Muscle layer of duodenum (tissue), 2 donors: Measurements from ENCODE around the gene TRAPPC3.

Experiments
- H3K27ac ChIP-seq: one replicate; pipeline ENCODE4 v1.7.0; 2013; ENCODE audit warnings: mild to moderate bottlenecking, low read length
- H3K27me3 ChIP-seq: one replicate; pipeline ENCODE4 v1.7.0; 2013; ENCODE audit warnings: low read depth, mild to moderate bottlenecking, control low read depth, low read length
- H3K36me3 ChIP-seq, 2 donors: one replicate each; pipeline ENCODE4 v1.7.0; 2013; ENCODE audit warnings: low read length in 2 of 2, control low read depth in 1 of 2, mild to moderate bottlenecking in 1 of 2; ENCODE audit not compliant: insufficient read depth in 2 of 2, control insufficient read depth in 1 of 2
- H3K4me1 ChIP-seq, 2 donors: one replicate each; pipeline ENCODE4 v1.7.0; 2013; ENCODE audit warnings: low read length in 2 of 2, mild to moderate bottlenecking in 2 of 2, control low read depth in 1 of 2, moderate library complexity in 1 of 2; ENCODE audit not compliant: insufficient read depth in 2 of 2, control insufficient read depth in 1 of 2
- H3K4me3 ChIP-seq, 2 donors: one replicate each; pipeline ENCODE4 v1.7.0; 2013; ENCODE audit warnings: low read length in 2 of 2, low read depth in 1 of 2, mild to moderate bottlenecking in 1 of 2
- H3K9me3 ChIP-seq, 2 donors: one replicate each; pipeline ENCODE4 v1.7.0; 2013; ENCODE audit warnings: low read length in 2 of 2, control low read depth in 1 of 2, mild to moderate bottlenecking in 1 of 2; ENCODE audit not compliant: control insufficient read depth in 1 of 2
- donor health status: healthy.

The TRAPPC3 gene

GRCh38 chr1:36122062-36123030 lies 26.9 kb downstream of the TRAPPC3 start:
- H3K4me1 ChIP-seq, result peaks cover 0 to 25% of the 10 kb centered on the region in 2 donors
- no peaks in the 10 kb centered on the region for H3K36me3 ChIP-seq
- H3K27ac ChIP-seq, result no peak overlapping the region
- no peaks in the 10 kb centered on the region for H3K27me3 ChIP-seq
- no peak overlapping the region for H3K4me3 ChIP-seq
- no peaks in the 10 kb centered on the region for H3K9me3 ChIP-seq

- Histone ChIP-seq H3K27ac (no peak overlapping the region), H3K4me1 (peaks cover 0 to 28% of the 10 kb centered on the region in 2 donors), H3K4me3 (no peak overlapping the region), H3K36me3 (no peaks in the 10 kb centered on the region), H3K27me3 (no peaks in the 10 kb centered on the region), H3K9me3 (no peaks in the 10 kb centered on the region)
Observed at GRCh38 chr1:36119456-36119855, 29.8 kb downstream of the TRAPPC3 start.

GRCh38 chr1:36118447-36119204 lies 30.7 kb downstream of the TRAPPC3 start:
- H3K27ac ChIP-seq, result no peak overlapping the region
- H3K27me3 ChIP-seq, result no peaks in the 10 kb centered on the region
- H3K4me3 ChIP-seq, result no peak overlapping the region
- H3K4me1 ChIP-seq, result peaks cover 0 to 22% of the 10 kb centered on the region in 2 donors
- no peaks in the 10 kb centered on the region for H3K36me3 ChIP-seq
- no peaks in the 10 kb centered on the region for H3K9me3 ChIP-seq

- H3K27ac ChIP-seq, result no peak overlapping the region
- peaks cover 0 to 22% of the 10 kb centered on the region in 2 donors for H3K4me1 ChIP-seq
- H3K36me3 ChIP-seq, result no peaks in the 10 kb centered on the region
- no peaks in the 10 kb centered on the region for H3K27me3 ChIP-seq
- no peak overlapping the region for H3K4me3 ChIP-seq
- H3K9me3 ChIP-seq, result no peaks in the 10 kb centered on the region
Observed at GRCh38 chr1:36116901-36117300, 32.4 kb downstream of the TRAPPC3 start.

GRCh38 chr1:36115931-36116330 lies 33.4 kb downstream of the TRAPPC3 start:
- H3K9me3 ChIP-seq, result no peaks in the 10 kb centered on the region
- peaks cover 0 to 22% of the 10 kb centered on the region in 2 donors for H3K4me1 ChIP-seq
- H3K36me3 ChIP-seq, result no peaks in the 10 kb centered on the region
- no peaks in the 10 kb centered on the region for H3K27me3 ChIP-seq
- H3K27ac ChIP-seq, result no peak overlapping the region
- no peak overlapping the region for H3K4me3 ChIP-seq

- H3K4me1 ChIP-seq, result peaks cover 0 to 22% of the 10 kb centered on the region in 2 donors
- no peaks in the 10 kb centered on the region for H3K9me3 ChIP-seq
- H3K27me3 ChIP-seq, result no peaks in the 10 kb centered on the region
- no peaks in the 10 kb centered on the region for H3K36me3 ChIP-seq
- H3K4me3 ChIP-seq, result no peak overlapping the region
- H3K27ac ChIP-seq, result no peak overlapping the region
Observed at GRCh38 chr1:36115200-36115669, 34.1 kb downstream of the TRAPPC3 start.

- H3K27ac ChIP-seq, result no peak overlapping the region
Observed at GRCh38 chr1:36114371-36114770, 34.9 kb downstream of the TRAPPC3 start.

GRCh38 chr1:36112823-36113222 lies 36.5 kb downstream of the TRAPPC3 start:
- H3K27me3 ChIP-seq, result no peaks in the 10 kb centered on the region
- H3K4me3 ChIP-seq, result no peak overlapping the region
- H3K27ac ChIP-seq, result no peak overlapping the region
- H3K36me3 ChIP-seq, result no peaks in the 10 kb centered on the region
- H3K9me3 ChIP-seq, result no peaks in the 10 kb centered on the region
- H3K4me1 ChIP-seq, result peaks cover 0 to 12% of the 10 kb centered on the region in 2 donors

More at GRCh38 chr1:36114371-36114770, 34.9 kb downstream of the TRAPPC3 start:
- Histone ChIP-seq H3K9me3 (no peaks in the 10 kb centered on the region), H3K4me1 (peaks cover 0 to 17% of the 10 kb centered on the region in 2 donors), H3K4me3 (no peak overlapping the region), H3K27me3 (no peaks in the 10 kb centered on the region), H3K36me3 (no peaks in the 10 kb centered on the region)

GRCh38 chr1:36111151-36111550 lies 38.1 kb downstream of the TRAPPC3 start:
- Histone ChIP-seq H3K4me1 (peaks cover 0 to 7% of the 10 kb centered on the region in 2 donors), H3K9me3 (no peaks in the 10 kb centered on the region), H3K27ac (no peak overlapping the region), H3K27me3 (no peaks in the 10 kb centered on the region), H3K36me3 (no peaks in the 10 kb centered on the region), H3K4me3 (no peak overlapping the region)

- H3K36me3 ChIP-seq, result no peaks in the 10 kb centered on the region
- no peak overlapping the region for H3K27ac ChIP-seq
- no peaks in the 10 kb centered on the region for H3K27me3 ChIP-seq
- no peak overlapping the region for H3K4me3 ChIP-seq
- H3K4me1 ChIP-seq, result no peaks in the 10 kb centered on the region
- no peaks in the 10 kb centered on the region for H3K9me3 ChIP-seq
Observed at GRCh38 chr1:36109041-36109679, 40.1 kb downstream of the TRAPPC3 start.

GRCh38 chr1:36108314-36108713 lies 41.0 kb downstream of the TRAPPC3 start:
- Histone ChIP-seq H3K9me3 (no peaks in the 10 kb centered on the region), H3K27me3 (no peaks in the 10 kb centered on the region), H3K4me3 (no peak overlapping the region), H3K36me3 (no peaks in the 10 kb centered on the region), H3K27ac (no peak overlapping the region), H3K4me1 (no peaks in the 10 kb centered on the region)
